Testis (tissue), 3 donors: ENCODE measurements around the gene CMTM7. TPM values are rescaled to one million over a fixed set of nuclear protein-coding genes. Genes with fewer than 3 reads are reported as not detected.

ENCODE experiments used
- DNase-seq: peaks from one replicate; pipeline ENCODE4 v3.0.0-alpha.2; 2019
- H3K27ac ChIP-seq, 2 donors: fragments of 200-600 bp; sonication (generic); one replicate each; pipeline ENCODE4 v1.5.1; 2019
- H3K27me3 ChIP-seq: fragments of 200-600 bp; sonication (generic); one replicate; pipeline ENCODE4 v1.5.1; 2019
- H3K36me3 ChIP-seq: fragments of 200-600 bp; sonication (generic); one replicate; pipeline ENCODE4 v1.5.1; 2017; ENCODE audit warnings: low read depth; ENCODE audit errors: missing control alignments
- H3K4me1 ChIP-seq: fragments of 200-600 bp; sonication (generic); one replicate; pipeline ENCODE4 v1.5.1; 2019
- H3K4me3 ChIP-seq, 2 donors: fragments of 200-600 bp; sonication (generic); one replicate each; pipeline ENCODE4 v1.5.1; 2017 to 2019
- H3K9me3 ChIP-seq: fragments of 200-600 bp; sonication (generic); one replicate; pipeline ENCODE4 v1.5.1; 2017
- CTCF ChIP-seq, 3 experiments: fragments of 450-650 bp in 2 of 3; fragments of 200-600 bp in 1 of 3; sonication (generic) in 1 of 3; IDR thresholded peaks; one replicate each; pipeline ENCODE4 v1.5.1; 2016 to 2019; ENCODE audit warnings: antibody characterized with exemption in 3 of 3, mild to moderate bottlenecking in 2 of 3, moderate library complexity in 1 of 3
- POLR2A ChIP-seq: fragments of 450-650 bp; IDR thresholded peaks from one replicate; pipeline ENCODE4 v1.6.1; 2017; ENCODE audit warnings: antibody characterized with exemption, mild to moderate bottlenecking, moderate library complexity
- WGBS, 2 donors: methylation state at CpG; one replicate each; pipeline ENCODE4 v1.1.5; 2018; 5-methylcytosine and 5-hydroxymethylcytosine counted together
- intact Hi-C: fragments of 100-400 bp; cut with DNase I; formaldehyde crosslinking; loops from one replicate; pipeline ENCODE4 v1.15.1; 2023; ENCODE audit warnings: low total_unique reads
- polyA plus RNA-seq: library from polyadenylated mRNA; stranded (reverse); fragments of 350-450 nt; fragmentation: Illumina TruSeq; extraction: RNeasy Lipid Tissue Mini Kit (QIAGEN cat#74804); gene quantifications from one replicate; pipeline ENCODE4 v1.2.3, GENCODE V29; 2014; ENCODE audit warnings: low read depth, low replicate concordance; ENCODE audit not compliant: insufficient read depth
- total RNA-seq, 2 donors: library from RNA; depleted of rRNA; stranded (reverse); fragments of >200 nt; gene quantifications; one replicate each; pipeline ENCODE4 v1.2.3, GENCODE V29; 2016

Gene CMTM7
- total and polyA plus RNA-seq, 3 donors from 2014 or later, result 15.0 to 40.9 (median 19.7) TPM

- no peaks in the 10 kb centered on the region for H3K9me3 ChIP-seq
- H3K4me3 ChIP-seq, result no peak overlapping the region
- no peaks in the 10 kb centered on the region for H3K27me3 ChIP-seq
- H3K27ac ChIP-seq, result no peak overlapping the region
- intact Hi-C loops, result no loop called here
- TF ChIP-seq CTCF (IDR thresholded peaks at IDR 0.05), result no peak
- 75 to 89% methylated on average over 10 of the region's 10 CpGs for WGBS, 2 donors
- no peaks in the 10 kb centered on the region for H3K36me3 ChIP-seq
- no peak for DNase-seq
- peaks cover 8% of the 10 kb centered on the region for H3K4me1 ChIP-seq
Observed at GRCh38 chr3:32410367-32411246, 19.0 kb downstream of the CMTM7 start.

- no peak for DNase-seq
- no peak overlapping the region for H3K27ac ChIP-seq
- no peak overlapping the region for H3K4me3 ChIP-seq
- no peaks in the 10 kb centered on the region for H3K27me3 ChIP-seq
- WGBS, 2 donors, result 91% methylated on average over 5 of the region's 5 CpGs
- H3K9me3 ChIP-seq, result no peaks in the 10 kb centered on the region
- intact Hi-C loops, result no loop called here
- no peaks in the 10 kb centered on the region for H3K36me3 ChIP-seq
- peaks cover 8% of the 10 kb centered on the region for H3K4me1 ChIP-seq
- TF ChIP-seq CTCF (IDR thresholded peaks at IDR 0.05) (no peak), POLR2A (no peak)
Observed at GRCh38 chr3:32411442-32411841, 19.8 kb downstream of the CMTM7 start.

- intact Hi-C loops, result no loop called here
- no peak for TF ChIP-seq CTCF (IDR thresholded peaks at IDR 0.05)
- TF ChIP-seq POLR2A, result no peak
- Histone ChIP-seq H3K27ac (no peak overlapping the region), H3K27me3 (no peaks in the 10 kb centered on the region), H3K4me1 (peaks cover 8% of the 10 kb centered on the region), H3K4me3 (no peak overlapping the region), H3K36me3 (no peaks in the 10 kb centered on the region), H3K9me3 (no peaks in the 10 kb centered on the region)
- 95 to 98% methylated on average over 3 of the region's 3 CpGs for WGBS, 2 donors
- DNase-seq, result no peak
Observed at GRCh38 chr3:32412887-32413286, 21.2 kb downstream of the CMTM7 start.

GRCh38 chr3:32413845-32414521, 22.3 kb downstream of the CMTM7 start:
- Histone ChIP-seq H3K4me3 (no peak overlapping the region), H3K27ac (no peak overlapping the region), H3K36me3 (no peaks in the 10 kb centered on the region), H3K4me1 (no peaks in the 10 kb centered on the region), H3K9me3 (no peaks in the 10 kb centered on the region), H3K27me3 (no peaks in the 10 kb centered on the region)
- no peak for TF ChIP-seq POLR2A
- no peak for TF ChIP-seq CTCF (IDR thresholded peaks at IDR 0.05)
- DNase-seq, result no peak
- intact Hi-C loops, result no loop called here
- 89 to 91% methylated on average over 8 to 10 of the region's 10 CpGs for WGBS, 2 donors
